Ishikawa (cell line): ENCODE measurements around the gene AKAP8L.

ENCODE experiments used
- CEBPB ChIP-seq: IDR thresholded peaks from 2 replicates; pipeline ENCODE4 v1.6.1; 2012
- CREB1 ChIP-seq: IDR thresholded peaks from 2 replicates; pipeline ENCODE4 v1.6.1; 2012; ENCODE audit warnings: low read depth
- EP300 ChIP-seq: IDR thresholded peaks from 2 replicates; pipeline ENCODE4 v1.6.1; 2012; ENCODE audit warnings: borderline replicate concordance
- MAX ChIP-seq: IDR thresholded peaks from 2 replicates; pipeline ENCODE4 v1.6.1; 2012
- NFIC ChIP-seq: IDR thresholded peaks from 2 replicates; pipeline ENCODE4 v1.6.1; 2012
- RAD21 ChIP-seq: IDR thresholded peaks from 2 replicates; pipeline ENCODE4 v1.6.1; 2012; ENCODE audit warnings: low read depth
- TAF1 ChIP-seq: IDR thresholded peaks from 2 replicates; pipeline ENCODE4 v1.6.1; 2012; ENCODE audit warnings: low read depth, mild to moderate bottlenecking
- TEAD4 ChIP-seq: IDR thresholded peaks from 2 replicates; pipeline ENCODE4 v1.6.1; 2012
- YY1 ChIP-seq: IDR thresholded peaks from 2 replicates; pipeline ENCODE4 v1.6.1; 2012; ENCODE audit warnings: low read depth
- ZBTB7A ChIP-seq: IDR thresholded peaks from 2 replicates; pipeline ENCODE4 v1.6.1; 2012; ENCODE audit warnings: low read depth

- TF ChIP-seq CEBPB, result no peak
- no peak for TF ChIP-seq EP300
- TF ChIP-seq RAD21, result no peak
- TF ChIP-seq TAF1, result no peak
- no peak for TF ChIP-seq YY1
- TF ChIP-seq TEAD4, result no peak
- no peak for TF ChIP-seq ZBTB7A
- no peak for TF ChIP-seq NFIC
- TF ChIP-seq CREB1, result no peak
- TF ChIP-seq MAX, result no peak
Observed at GRCh38 chr19:15397236-15397635, 21.6 kb downstream of the AKAP8L start.
